C4-2B (cell line): ENCODE data around the gene TSPAN18.
A peak's percentile ranks its signal among the peaks of the same experiment; 100 is the strongest.

ENCODE experiments used
- ZFX ChIP-seq: fragments of 450-650 bp; IDR thresholded peaks from 2 replicates; pipeline ENCODE4 v1.6.1; 2017
- TF ChIP-seq, protein P1 (sequence below): fragments of 450-650 bp; conservative IDR thresholded peaks from 2 replicates; pipeline ENCODE4 v1.5.1; 2017; ENCODE audit warnings: mild to moderate bottlenecking

- TF ChIP-seq, protein P1, sequence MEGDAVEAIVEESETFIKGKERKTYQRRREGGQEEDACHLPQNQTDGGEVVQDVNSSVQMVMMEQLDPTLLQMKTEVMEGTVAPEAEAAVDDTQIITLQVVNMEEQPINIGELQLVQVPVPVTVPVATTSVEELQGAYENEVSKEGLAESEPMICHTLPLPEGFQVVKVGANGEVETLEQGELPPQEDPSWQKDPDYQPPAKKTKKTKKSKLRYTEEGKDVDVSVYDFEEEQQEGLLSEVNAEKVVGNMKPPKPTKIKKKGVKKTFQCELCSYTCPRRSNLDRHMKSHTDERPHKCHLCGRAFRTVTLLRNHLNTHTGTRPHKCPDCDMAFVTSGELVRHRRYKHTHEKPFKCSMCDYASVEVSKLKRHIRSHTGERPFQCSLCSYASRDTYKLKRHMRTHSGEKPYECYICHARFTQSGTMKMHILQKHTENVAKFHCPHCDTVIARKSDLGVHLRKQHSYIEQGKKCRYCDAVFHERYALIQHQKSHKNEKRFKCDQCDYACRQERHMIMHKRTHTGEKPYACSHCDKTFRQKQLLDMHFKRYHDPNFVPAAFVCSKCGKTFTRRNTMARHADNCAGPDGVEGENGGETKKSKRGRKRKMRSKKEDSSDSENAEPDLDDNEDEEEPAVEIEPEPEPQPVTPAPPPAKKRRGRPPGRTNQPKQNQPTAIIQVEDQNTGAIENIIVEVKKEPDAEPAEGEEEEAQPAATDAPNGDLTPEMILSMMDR: peak; percentile 84
- no peak for TF ChIP-seq ZFX
These were observed 184.5 kb downstream of the TSPAN18 start for GRCh38 chr11:44911029-44911814.
